Thoracic aorta (tissue), 2 donors: ENCODE data around the gene MMAB. TPM values are rescaled to one million over a fixed set of nuclear protein-coding genes. Genes with fewer than 3 reads are reported as not detected.
"Not testable (repeated sequence)": the region's sequence is repeated elsewhere in the genome, so short reads cannot be mapped to it uniquely, and the experiment has no call there.

Experiments used
- ATAC-seq: fragments of 150-250 bp; one replicate; pipeline ENCODE4 v1.8.0; 2017; ENCODE audit warnings: low read depth; ENCODE audit not compliant: insufficient number of reproducible peaks, low FRiP score
- DNase-seq: peaks from one replicate; pipeline ENCODE4 v3.0.0-alpha.2; 2020; ENCODE audit warnings: low spot score
- H3K27ac ChIP-seq, 2 donors: fragments of 200-600 bp; sonication (generic); 1 replicate in 1 of 2; 2 replicates in 1 of 2; pipeline ENCODE4 v1.5.1; 2016; ENCODE audit warnings: mild to moderate bottlenecking in 2 of 2, moderate library complexity in 2 of 2
- H3K27me3 ChIP-seq: fragments of 200-600 bp; sonication (generic); replicated peaks from 2 replicates; pipeline ENCODE4 v1.6.0; 2016; ENCODE audit warnings: mild to moderate bottlenecking; ENCODE audit not compliant: insufficient read depth
- H3K36me3 ChIP-seq: fragments of 200-600 bp; sonication (generic); one replicate; pipeline ENCODE4 v1.5.1; 2016
- H3K4me1 ChIP-seq, 2 donors: fragments of 200-600 bp; sonication (generic); 1 replicate in 1 of 2; 2 replicates in 1 of 2; pipeline versions ENCODE4 v1.5.1 to v1.6.0; 2016; ENCODE audit warnings: low read depth in 2 of 2, mild to moderate bottlenecking in 1 of 2; ENCODE audit not compliant: control insufficient read depth in 1 of 2
- H3K4me3 ChIP-seq: fragments of 200-600 bp; sonication (generic); 2 replicates; pipeline ENCODE4 v1.5.1; 2016; ENCODE audit warnings: mild to moderate bottlenecking
- H3K9me3 ChIP-seq: fragments of 200-600 bp; sonication (generic); 2 replicates; pipeline ENCODE4 v1.5.1; 2016
- CTCF ChIP-seq: fragments of 200-600 bp; sonication (generic); IDR thresholded peaks from one replicate; pipeline ENCODE4 v1.5.1; 2019; ENCODE audit warnings: antibody characterized with exemption
- total RNA-seq, 2 donors: library from RNA; depleted of rRNA; stranded (reverse); fragments of >200 nt; gene quantifications; one replicate each; pipeline versions ENCODE4 v1.1.0 to v1.2.3, GENCODE V29; 2016

MMAB gene
- total RNA-seq, 2 donors from 2014 or later: 18.7 to 32.4 TPM

DNA sequence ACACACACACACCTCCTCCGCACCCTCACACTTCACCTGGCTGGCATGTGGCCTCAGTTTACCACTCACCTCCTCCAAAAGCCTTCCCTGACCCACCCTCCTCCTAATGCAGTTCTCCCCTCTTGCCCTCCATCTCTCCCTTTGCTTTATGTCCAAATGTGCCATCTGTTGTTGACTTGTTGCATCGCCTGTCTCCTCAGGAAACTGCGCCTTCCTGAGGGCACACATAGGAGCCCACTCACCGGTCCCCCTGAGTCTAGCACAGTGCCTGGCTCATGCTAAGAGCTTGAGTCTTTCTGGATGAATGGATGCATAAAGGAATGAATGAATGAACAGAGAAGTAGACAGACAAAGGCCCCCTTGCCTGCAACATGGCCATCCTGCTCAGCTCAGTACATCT is 34.3 kb upstream of the MMAB start:
- no peaks in the 10 kb centered on the region for H3K36me3 ChIP-seq
- no peak overlapping the region for H3K4me3 ChIP-seq
- no peak for DNase-seq
- H3K9me3 ChIP-seq: no peaks in the 10 kb centered on the region
- peaks cover 0 to 7% of the 10 kb centered on the region in 2 donors for H3K4me1 ChIP-seq
- no peaks in the 10 kb centered on the region for H3K27me3 ChIP-seq
- no peak overlapping the region for H3K27ac ChIP-seq
- no peak for TF ChIP-seq CTCF
- ATAC-seq: no peak

- H3K9me3 ChIP-seq: no peaks in the 10 kb centered on the region
- H3K36me3 ChIP-seq: no peaks in the 10 kb centered on the region
- H3K27me3 ChIP-seq: no peaks in the 10 kb centered on the region
- H3K4me3 ChIP-seq: no peak overlapping the region
- ATAC-seq: no peak
- H3K27ac ChIP-seq: no peak overlapping the region
- no peak for TF ChIP-seq CTCF
- DNase-seq: no peak
- H3K4me1 ChIP-seq: peaks cover 0 to 7% of the 10 kb centered on the region in 2 donors
Measured at GRCh38 chr12:109606320-109607028, 33.2 kb upstream of the MMAB start.

DNA sequence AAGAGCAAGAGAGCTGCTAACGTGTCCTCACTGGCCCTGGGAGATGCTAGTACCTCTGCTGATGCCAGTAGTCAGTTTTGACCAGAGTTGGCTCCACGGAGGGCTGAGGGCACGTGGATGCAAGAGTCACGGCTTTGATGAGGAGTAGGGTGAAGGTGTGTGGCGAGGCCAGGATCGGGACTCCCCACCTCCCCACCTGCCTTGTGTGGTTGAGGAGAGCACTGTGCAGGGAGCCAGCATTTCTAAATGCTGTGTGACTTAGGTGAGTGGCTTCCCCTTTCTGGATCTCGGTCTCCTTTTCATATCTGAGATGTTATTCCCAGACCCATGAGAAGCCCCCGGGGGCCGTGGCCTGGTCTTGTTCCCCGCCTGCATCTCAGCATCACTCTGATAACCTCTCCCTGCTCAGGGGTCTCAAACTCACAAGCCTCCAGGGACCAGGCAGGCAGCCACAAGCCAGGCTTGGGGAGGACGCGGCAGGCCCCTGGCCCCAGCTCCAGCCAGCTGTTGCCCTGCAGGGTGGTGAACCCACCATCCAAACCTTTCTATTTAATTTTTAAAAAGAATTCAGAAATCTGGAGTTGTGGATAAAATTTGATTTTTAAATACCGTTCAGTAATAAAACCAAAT is 32.4 kb upstream of the MMAB start:
- no peak for TF ChIP-seq CTCF
- Histone ChIP-seq H3K27me3 (no peaks in the 10 kb centered on the region), H3K4me1 (peaks cover 0 to 7% of the 10 kb centered on the region in 2 donors), H3K36me3 (no peaks in the 10 kb centered on the region), H3K27ac (no peak overlapping the region), H3K9me3 (no peaks in the 10 kb centered on the region), H3K4me3 (no peak overlapping the region)
- DNase-seq (no peak), ATAC-seq (no peak)

DNA sequence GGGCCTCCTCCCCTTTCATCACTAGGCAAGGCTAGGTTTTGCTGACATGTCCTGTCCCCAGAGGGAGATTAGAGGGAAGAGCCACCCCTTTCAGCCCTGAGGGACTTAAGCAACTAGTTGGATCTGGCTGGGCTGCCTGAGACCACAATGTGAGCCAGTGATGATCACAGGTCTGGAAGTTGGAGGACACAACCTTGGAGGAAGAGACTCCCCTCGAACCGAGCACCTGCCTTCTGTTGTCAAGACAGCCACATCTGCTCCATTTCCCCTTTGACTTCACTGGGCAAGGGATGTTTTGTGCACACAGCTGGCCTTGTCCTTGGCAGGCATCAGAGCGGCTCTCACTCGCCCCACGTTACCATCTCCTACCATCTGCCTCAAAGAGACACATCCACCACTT is 31.7 kb upstream of the MMAB start:
- H3K27me3 ChIP-seq: no peaks in the 10 kb centered on the region
- H3K4me3 ChIP-seq: no peak overlapping the region
- DNase-seq: no peak
- H3K9me3 ChIP-seq: no peaks in the 10 kb centered on the region
- H3K27ac ChIP-seq: no peak overlapping the region
- TF ChIP-seq CTCF: no peak
- peaks cover 0 to 7% of the 10 kb centered on the region in 2 donors for H3K4me1 ChIP-seq
- ATAC-seq: no peak
- H3K36me3 ChIP-seq: no peaks in the 10 kb centered on the region

- no peak overlapping the region for H3K4me3 ChIP-seq
- no peak for TF ChIP-seq CTCF
- H3K27ac ChIP-seq: no peak overlapping the region
- peaks cover 0 to 7% of the 10 kb centered on the region in 2 donors for H3K4me1 ChIP-seq
- DNase-seq (no peak), ATAC-seq (no peak)
- H3K27me3 ChIP-seq: no peaks in the 10 kb centered on the region
- no peaks in the 10 kb centered on the region for H3K9me3 ChIP-seq
- H3K36me3 ChIP-seq: no peaks in the 10 kb centered on the region
Measured at GRCh38 chr12:109604132-109604585, 30.9 kb upstream of the MMAB start.

- not testable (repeated sequence) for H3K27ac ChIP-seq, DNase-seq, H3K27me3 ChIP-seq, H3K36me3 ChIP-seq, H3K4me3 ChIP-seq, H3K9me3 ChIP-seq, ATAC-seq
- H3K4me1 ChIP-seq: peaks cover 0 to 14% of the 10 kb centered on the region in 2 donors
Measured at GRCh38 chr12:109602132-109602531, 28.8 kb upstream of the MMAB start.
